Measurements from ENCODE around the gene RAB10.
"Not testable (repeated sequence)": the region's sequence is repeated elsewhere in the genome, so short reads cannot be mapped to it uniquely, and the experiment has no call there.

Gene RAB10

DNA sequence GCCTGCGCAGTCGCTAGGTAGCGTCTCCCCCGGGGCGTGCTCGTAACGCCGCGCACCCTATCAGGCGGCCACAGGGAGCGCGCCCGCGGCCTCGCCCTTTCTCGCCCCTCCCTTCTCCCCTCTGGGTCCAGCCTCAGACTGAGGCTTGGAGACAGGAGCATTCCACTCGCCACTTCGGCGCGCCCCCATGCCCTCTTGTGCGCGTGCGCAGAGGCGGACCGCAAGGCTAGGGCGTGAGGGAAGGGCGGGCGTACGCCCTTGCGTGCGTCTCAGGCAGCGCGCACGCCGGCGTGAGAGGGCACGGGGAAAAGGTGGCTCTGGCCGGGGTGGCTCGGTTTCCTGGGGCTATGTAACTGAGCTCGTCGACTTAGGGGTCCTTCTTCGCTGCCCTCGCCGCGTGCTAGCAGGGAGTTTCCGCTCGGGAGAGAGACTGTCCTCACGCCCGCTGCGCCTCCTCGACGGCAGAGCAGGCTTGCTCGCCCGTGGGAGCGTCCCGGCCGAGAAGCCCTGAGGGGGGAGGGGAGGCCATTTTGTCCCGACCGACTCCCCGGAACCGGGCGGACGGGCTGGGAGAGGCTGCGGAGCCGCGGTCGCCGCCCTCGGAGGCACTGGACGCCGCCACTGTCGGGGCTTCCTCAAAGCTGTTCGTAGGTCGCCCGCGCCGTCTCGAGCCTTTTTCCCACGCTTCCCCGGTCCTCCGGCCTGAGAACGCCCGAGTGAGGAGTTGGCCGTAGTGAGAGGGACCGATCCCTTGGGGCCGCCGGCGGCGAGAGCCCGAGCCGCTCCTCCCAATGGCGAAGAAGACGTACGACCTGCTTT lies at the start of gene RAB10:
TSS of gene RAB10 (plus strand) at position 267 of the 819 bp plus-strand sequence. CDS start at position 792, 525 bp downstream.
- peak within 1 kb of the TSS; percentile 86 for H2AFZ ChIP-seq (ENCODE audit: low read length, unreplicated experiment)
- H3K4me3 ChIP-seq (ENCODE audit: low read depth, low read length) = peak within 1 kb of the TSS; percentile 89
- H3K36me3 ChIP-seq (ENCODE audit: insufficient read depth, low read length) = no peaks in the 10 kb centered on the region
- peaks cover 13% of the 10 kb centered on the region for H3K4me1 ChIP-seq (ENCODE audit: control insufficient read depth, insufficient read depth, low read length, unreplicated experiment)
- peak within 1 kb of the TSS; percentile 77 for H3K27ac ChIP-seq (ENCODE audit: low read depth, low read length)
- H3K79me2 ChIP-seq (ENCODE audit: control insufficient read depth, insufficient read depth, low read length, unreplicated experiment) = peaks cover 54% of the 10 kb centered on the region
- no peaks in the 10 kb centered on the region for H3K27me3 ChIP-seq (ENCODE audit: insufficient read depth, low read length)

DNA sequence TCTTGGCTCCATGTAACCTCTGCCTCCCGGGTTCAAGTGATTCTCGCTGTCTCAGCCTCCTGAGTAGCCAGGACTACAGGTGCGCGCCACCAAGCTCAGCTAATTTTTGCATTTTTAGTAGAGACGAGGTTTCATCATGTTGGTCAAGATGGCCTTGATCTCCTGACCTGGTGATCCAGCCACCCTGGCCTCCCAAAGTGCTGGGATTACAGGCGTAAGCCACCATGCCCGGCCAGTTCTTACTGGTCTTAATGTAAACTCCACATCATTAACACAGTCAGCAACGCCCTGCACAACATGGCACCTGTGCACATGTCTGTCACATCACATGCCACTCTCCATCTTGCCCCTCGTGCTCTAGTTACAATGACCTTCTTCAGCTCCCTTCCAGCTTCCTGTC lies 45.8 kb upstream of the RAB10 start:
- Histone ChIP-seq H3K79me2 (ENCODE audit: control insufficient read depth, insufficient read depth, low read length, unreplicated experiment) (no peaks in the 10 kb centered on the region), H3K4me1 (ENCODE audit: control insufficient read depth, insufficient read depth, low read length, unreplicated experiment) (peaks cover 5% of the 10 kb centered on the region), H2AFZ (ENCODE audit: low read length, unreplicated experiment) (no peak overlapping the region), H3K36me3 (ENCODE audit: insufficient read depth, low read length) (no peaks in the 10 kb centered on the region), H3K27ac (ENCODE audit: low read depth, low read length) (no peak overlapping the region), H3K4me3 (ENCODE audit: low read depth, low read length) (no peak overlapping the region), H3K27me3 (ENCODE audit: insufficient read depth, low read length) (no peaks in the 10 kb centered on the region)

DNA sequence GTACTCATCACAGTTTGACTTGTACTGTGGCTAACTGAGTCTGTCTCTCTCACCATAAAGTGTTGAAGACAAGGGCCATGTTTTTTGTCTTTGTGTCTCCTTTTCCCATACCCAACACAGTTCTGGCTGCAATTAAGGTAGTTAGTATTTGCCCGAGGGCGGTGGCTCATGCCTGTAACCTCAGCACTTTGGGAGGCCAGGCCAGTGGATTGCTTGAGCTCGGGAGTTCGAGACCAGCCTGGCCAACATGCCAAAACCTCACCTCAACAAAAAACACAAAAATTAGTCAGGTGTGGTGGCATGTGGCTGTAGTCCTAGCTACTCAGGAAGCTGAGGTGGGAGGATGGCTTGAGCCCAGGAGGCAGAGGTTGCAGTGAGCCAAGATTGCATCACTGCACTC lies 44.7 kb upstream of the RAB10 start:
- no peaks in the 10 kb centered on the region for H3K27me3 ChIP-seq (ENCODE audit: insufficient read depth, low read length)
- H2AFZ ChIP-seq (ENCODE audit: low read length, unreplicated experiment) = no peak overlapping the region
- H3K4me1 ChIP-seq (ENCODE audit: control insufficient read depth, insufficient read depth, low read length, unreplicated experiment) = peaks cover 5% of the 10 kb centered on the region
- H3K36me3 ChIP-seq (ENCODE audit: insufficient read depth, low read length) = no peaks in the 10 kb centered on the region
- H3K27ac ChIP-seq (ENCODE audit: low read depth, low read length) = no peak overlapping the region
- H3K79me2 ChIP-seq (ENCODE audit: control insufficient read depth, insufficient read depth, low read length, unreplicated experiment) = no peaks in the 10 kb centered on the region
- no peak overlapping the region for H3K4me3 ChIP-seq (ENCODE audit: low read depth, low read length)

DNA sequence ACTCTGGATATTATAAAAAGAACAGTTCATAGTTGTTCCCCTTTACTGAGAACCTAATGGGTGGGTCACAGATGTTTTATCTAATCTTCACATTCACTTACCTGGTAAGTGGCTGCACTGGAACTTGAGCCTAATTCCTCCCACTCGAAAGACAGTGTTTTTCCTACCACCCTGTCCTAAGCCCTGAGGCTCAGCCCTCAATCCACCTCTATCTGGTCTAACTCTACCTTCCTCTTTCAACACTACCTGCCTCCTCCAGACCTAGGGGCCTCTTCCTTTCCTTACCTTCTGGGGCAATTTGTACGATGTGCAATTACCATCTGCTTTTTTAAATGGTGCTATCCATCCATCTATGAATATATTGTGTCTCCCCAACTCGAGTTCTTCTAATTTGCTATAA lies 41.9 kb upstream of the RAB10 start:
- H3K27ac ChIP-seq (ENCODE audit: low read depth, low read length) = no peak overlapping the region
- H2AFZ ChIP-seq (ENCODE audit: low read length, unreplicated experiment) = peak overlapping the region; percentile 5
- peaks cover 5% of the 10 kb centered on the region for H3K4me1 ChIP-seq (ENCODE audit: control insufficient read depth, insufficient read depth, low read length, unreplicated experiment)
- no peak overlapping the region for H3K4me3 ChIP-seq (ENCODE audit: low read depth, low read length)
- no peaks in the 10 kb centered on the region for H3K79me2 ChIP-seq (ENCODE audit: control insufficient read depth, insufficient read depth, low read length, unreplicated experiment)
- H3K36me3 ChIP-seq (ENCODE audit: insufficient read depth, low read length) = no peaks in the 10 kb centered on the region
- H3K27me3 ChIP-seq (ENCODE audit: insufficient read depth, low read length) = no peaks in the 10 kb centered on the region

DNA sequence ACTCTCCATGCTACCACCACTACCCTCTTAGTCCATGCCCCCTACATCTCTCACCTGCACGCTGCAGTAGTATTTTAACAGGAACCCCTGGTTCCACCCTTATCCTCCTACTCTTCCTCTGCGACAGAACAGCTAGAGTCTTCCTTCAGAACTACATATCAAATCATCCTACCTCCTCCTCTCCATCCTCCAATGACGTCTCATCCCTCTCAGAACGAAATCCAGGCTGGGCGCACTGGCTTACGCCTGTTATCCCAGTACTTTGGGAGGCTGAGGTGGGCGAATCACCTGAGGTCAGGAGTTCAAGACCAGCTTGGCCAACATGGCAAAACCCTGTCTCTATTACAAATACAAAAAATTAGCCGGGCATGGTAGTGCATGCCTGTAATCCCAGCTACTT lies 41.3 kb upstream of the RAB10 start:
- Histone ChIP-seq H3K27me3 (ENCODE audit: insufficient read depth, low read length) (no peaks in the 10 kb centered on the region), H3K4me3 (ENCODE audit: low read depth, low read length) (no peak overlapping the region), H2AFZ (ENCODE audit: low read length, unreplicated experiment) (no peak overlapping the region), H3K27ac (ENCODE audit: low read depth, low read length) (no peak overlapping the region), H3K4me1 (ENCODE audit: control insufficient read depth, insufficient read depth, low read length, unreplicated experiment) (peaks cover 8% of the 10 kb centered on the region), H3K36me3 (ENCODE audit: insufficient read depth, low read length) (no peaks in the 10 kb centered on the region), H3K79me2 (ENCODE audit: control insufficient read depth, insufficient read depth, low read length, unreplicated experiment) (no peaks in the 10 kb centered on the region)

DNA sequence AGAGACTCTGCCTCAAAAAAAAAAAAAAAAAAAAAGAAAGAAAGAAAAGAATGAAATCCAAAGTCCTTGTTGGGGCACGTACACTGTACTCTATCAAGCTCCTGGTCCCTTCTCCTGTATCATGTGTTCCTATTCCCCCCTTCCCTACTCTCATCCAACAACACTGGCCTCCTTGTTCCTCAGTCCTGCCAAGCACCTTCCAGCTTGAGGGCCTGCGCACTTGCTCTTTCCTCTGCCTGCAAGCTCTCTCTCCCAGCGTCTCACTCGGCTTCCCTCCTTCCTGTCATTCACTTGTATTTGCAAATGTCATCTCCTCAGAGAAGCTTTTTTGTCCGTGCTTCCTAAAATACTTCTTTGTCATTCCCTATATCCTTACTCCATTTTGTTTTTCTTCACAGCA lies 40.8 kb upstream of the RAB10 start:
- H3K27me3 ChIP-seq (ENCODE audit: insufficient read depth, low read length) = no peaks in the 10 kb centered on the region
- no peak overlapping the region for H3K4me3 ChIP-seq (ENCODE audit: low read depth, low read length)
- H2AFZ ChIP-seq (ENCODE audit: low read length, unreplicated experiment) = no peak overlapping the region
- no peak overlapping the region for H3K27ac ChIP-seq (ENCODE audit: low read depth, low read length)
- H3K4me1 ChIP-seq (ENCODE audit: control insufficient read depth, insufficient read depth, low read length, unreplicated experiment) = peaks cover 9% of the 10 kb centered on the region
- no peaks in the 10 kb centered on the region for H3K36me3 ChIP-seq (ENCODE audit: insufficient read depth, low read length)
- H3K79me2 ChIP-seq (ENCODE audit: control insufficient read depth, insufficient read depth, low read length, unreplicated experiment) = no peaks in the 10 kb centered on the region

DNA sequence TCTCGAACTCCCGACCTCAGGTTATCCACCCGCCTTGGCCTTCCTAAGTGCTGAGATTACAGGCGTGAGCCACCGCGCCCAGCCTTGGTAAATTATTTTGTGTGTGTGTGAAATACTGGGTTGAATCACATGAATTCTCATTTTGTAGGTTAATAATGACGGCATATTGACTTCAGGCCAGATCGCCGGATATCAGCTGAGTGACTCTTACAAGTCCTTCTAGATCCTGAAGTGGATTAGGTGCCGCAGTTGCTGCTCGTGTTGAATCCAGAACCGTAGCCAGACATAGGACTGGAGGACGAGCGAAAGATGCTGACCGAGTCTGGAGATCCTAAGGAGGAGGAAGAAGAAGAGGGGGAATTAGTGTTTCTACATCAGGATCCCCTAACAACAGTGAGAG lies 39.4 kb upstream of the RAB10 start:
- H3K27ac ChIP-seq (ENCODE audit: low read depth, low read length) = no peak overlapping the region
- H3K79me2 ChIP-seq (ENCODE audit: control insufficient read depth, insufficient read depth, low read length, unreplicated experiment) = no peaks in the 10 kb centered on the region
- H2AFZ ChIP-seq (ENCODE audit: low read length, unreplicated experiment) = no peak overlapping the region
- H3K4me1 ChIP-seq (ENCODE audit: control insufficient read depth, insufficient read depth, low read length, unreplicated experiment) = peaks cover 14% of the 10 kb centered on the region
- no peaks in the 10 kb centered on the region for H3K36me3 ChIP-seq (ENCODE audit: insufficient read depth, low read length)
- H3K27me3 ChIP-seq (ENCODE audit: insufficient read depth, low read length) = no peaks in the 10 kb centered on the region
- H3K4me3 ChIP-seq (ENCODE audit: low read depth, low read length) = no peak overlapping the region

DNA sequence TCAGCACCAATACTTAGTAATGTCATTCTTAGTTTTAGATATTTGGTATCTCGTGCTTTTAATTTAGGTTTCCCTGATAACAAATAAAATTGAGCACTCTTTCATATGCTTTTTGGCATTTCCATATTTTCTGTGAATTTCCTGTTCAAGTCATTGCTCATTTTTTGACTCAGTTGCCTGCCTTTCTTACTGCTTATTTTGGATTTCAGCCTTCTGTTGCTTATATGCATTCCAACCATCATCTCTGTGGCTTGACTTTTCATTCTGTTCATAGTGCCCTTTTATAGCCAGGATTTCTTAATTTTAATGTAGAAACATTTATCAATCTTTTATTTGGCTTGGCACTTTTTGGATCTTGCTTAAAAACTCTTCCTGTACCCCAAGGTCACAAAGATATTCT lies 37.0 kb upstream of the RAB10 start:
- Histone ChIP-seq H3K27me3 (ENCODE audit: insufficient read depth, low read length) (no peaks in the 10 kb centered on the region), H3K79me2 (ENCODE audit: control insufficient read depth, insufficient read depth, low read length, unreplicated experiment) (no peaks in the 10 kb centered on the region), H3K4me1 (ENCODE audit: control insufficient read depth, insufficient read depth, low read length, unreplicated experiment) (peaks cover 34% of the 10 kb centered on the region), H2AFZ (ENCODE audit: low read length, unreplicated experiment) (no peak overlapping the region), H3K36me3 (ENCODE audit: insufficient read depth, low read length) (no peaks in the 10 kb centered on the region), H3K4me3 (ENCODE audit: low read depth, low read length) (no peak overlapping the region), H3K27ac (ENCODE audit: low read depth, low read length) (peak overlapping the region; percentile 55)

DNA sequence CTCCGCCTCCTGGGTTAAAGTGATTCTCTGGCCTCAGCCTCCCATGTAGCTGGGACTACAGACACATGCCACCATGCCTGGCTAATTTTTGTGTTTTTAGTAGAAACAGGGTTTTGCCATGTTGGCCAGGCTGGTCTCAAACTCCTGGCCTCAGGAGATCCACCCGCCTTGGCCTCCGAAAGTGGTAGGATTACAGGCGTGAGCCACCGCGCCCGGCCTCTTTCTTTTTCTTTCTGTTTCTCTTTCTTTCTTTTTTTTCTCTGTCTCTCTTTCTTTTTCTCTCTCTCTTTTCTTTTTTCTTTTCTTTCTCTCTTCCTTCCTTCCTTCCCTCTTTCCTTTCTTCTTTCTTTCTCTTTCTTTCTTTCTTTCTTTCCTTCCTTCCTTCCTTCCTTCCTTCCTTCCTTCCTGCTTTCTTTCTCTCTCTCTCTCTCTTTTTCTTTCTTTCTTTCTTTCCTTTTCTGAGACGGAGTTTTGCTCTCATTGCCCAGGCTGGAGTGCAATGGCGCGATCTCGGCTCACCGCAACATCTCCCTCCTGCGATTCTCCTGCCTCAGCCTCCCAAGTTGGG lies 35.0 kb upstream of the RAB10 start:
- H3K27ac ChIP-seq (ENCODE audit: low read depth, low read length) = not testable (repeated sequence)

DNA sequence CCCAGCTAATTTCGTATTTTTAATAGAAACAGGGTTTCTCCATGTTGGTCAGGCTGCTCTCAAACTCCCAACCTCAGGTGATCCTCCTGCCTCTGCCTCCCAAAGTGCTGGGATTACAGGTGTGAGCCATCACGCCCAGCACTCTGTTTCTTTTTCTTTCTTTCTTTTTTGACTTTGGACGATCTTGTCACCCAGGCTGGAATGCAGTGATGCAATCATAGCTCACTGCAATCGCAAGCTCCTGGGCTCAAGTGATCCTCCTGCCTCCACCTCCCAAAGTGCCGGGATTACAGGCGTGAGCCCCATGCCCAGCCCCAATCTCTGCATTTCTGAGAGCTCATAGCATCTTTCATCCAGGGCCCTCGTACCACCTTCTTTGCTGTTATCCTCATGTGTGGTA lies 34.5 kb upstream of the RAB10 start:
- H3K27me3 ChIP-seq (ENCODE audit: insufficient read depth, low read length); H3K36me3 ChIP-seq (ENCODE audit: insufficient read depth, low read length); H3K4me3 ChIP-seq (ENCODE audit: low read depth, low read length); H3K79me2 ChIP-seq (ENCODE audit: control insufficient read depth, insufficient read depth, low read length, unreplicated experiment); H2AFZ ChIP-seq (ENCODE audit: low read length, unreplicated experiment); H3K27ac ChIP-seq (ENCODE audit: low read depth, low read length): not testable (repeated sequence)
- peaks cover 40% of the 10 kb centered on the region for H3K4me1 ChIP-seq (ENCODE audit: control insufficient read depth, insufficient read depth, low read length, unreplicated experiment)

More for the DNA sequence above, 35.0 kb upstream of the RAB10 start:
- H3K4me1 ChIP-seq (ENCODE audit: control insufficient read depth, insufficient read depth, low read length, unreplicated experiment) = peaks cover 40% of the 10 kb centered on the region
- H2AFZ ChIP-seq (ENCODE audit: low read length, unreplicated experiment); H3K27me3 ChIP-seq (ENCODE audit: insufficient read depth, low read length); H3K79me2 ChIP-seq (ENCODE audit: control insufficient read depth, insufficient read depth, low read length, unreplicated experiment); H3K4me3 ChIP-seq (ENCODE audit: low read depth, low read length); H3K36me3 ChIP-seq (ENCODE audit: insufficient read depth, low read length): not testable (repeated sequence)

DNA sequence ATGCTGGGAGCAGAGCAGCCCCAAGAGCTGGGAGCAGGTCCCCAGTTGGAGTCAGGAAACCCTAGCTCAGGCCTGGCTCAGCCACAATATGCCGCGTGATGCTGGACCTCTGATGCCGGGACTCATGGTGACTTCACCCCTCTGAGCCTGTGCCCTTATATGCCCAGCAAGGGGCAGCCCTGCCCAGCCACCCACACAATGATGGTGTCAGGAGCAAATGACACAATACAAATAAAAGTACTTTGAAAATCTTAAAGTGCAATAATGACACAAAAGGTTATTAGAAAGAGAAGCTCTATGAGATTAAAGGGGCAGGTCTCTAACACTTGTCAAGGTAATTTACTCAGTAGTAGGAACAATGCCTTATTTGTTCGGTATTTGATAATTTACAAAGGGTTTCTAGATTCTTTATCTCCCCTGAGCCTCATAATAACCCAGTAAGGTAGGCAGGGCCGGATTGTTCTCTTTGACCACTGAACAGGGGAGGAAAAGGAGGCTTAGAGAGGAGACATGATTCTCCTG lies 33.3 kb upstream of the RAB10 start:
- Histone ChIP-seq H2AFZ (ENCODE audit: low read length, unreplicated experiment) (no peak overlapping the region), H3K4me3 (ENCODE audit: low read depth, low read length) (no peak overlapping the region), H3K36me3 (ENCODE audit: insufficient read depth, low read length) (no peaks in the 10 kb centered on the region), H3K27me3 (ENCODE audit: insufficient read depth, low read length) (no peaks in the 10 kb centered on the region), H3K79me2 (ENCODE audit: control insufficient read depth, insufficient read depth, low read length, unreplicated experiment) (no peaks in the 10 kb centered on the region), H3K27ac (ENCODE audit: low read depth, low read length) (peak overlapping the region; percentile 35), H3K4me1 (ENCODE audit: control insufficient read depth, insufficient read depth, low read length, unreplicated experiment) (peaks cover 40% of the 10 kb centered on the region)
